CD4-positive, CD25-positive, alpha-beta regulatory T cell (primary cell): ENCODE results near the gene HOXC11. TPM values are rescaled to one million over a fixed set of nuclear protein-coding genes. Genes with fewer than 3 reads are reported as not detected.

Source experiments
- ATAC-seq, 2 donors: fragments of 150-1000 bp; cut with Tn5 transposase; one replicate each; pipeline ENCODE4 v1.10.0; 2021; ENCODE audit warnings: low read depth in 2 of 2, moderate number of reproducible peaks in 2 of 2, moderate library complexity in 1 of 2
- DNase-seq, 3 donors: peaks; one replicate each; pipeline versions ENCODE4 v3.0.0 to v3.0.0-alpha.2; 2012 to 2022; ENCODE audit warnings: mixed read lengths in 1 of 3
- H3K27ac ChIP-seq: one replicate; pipeline ENCODE4 v1.7.0; 2013; ENCODE audit warnings: mild to moderate bottlenecking, low read length; ENCODE audit not compliant: insufficient read depth, poor library complexity, severe bottlenecking
- H3K27me3 ChIP-seq: one replicate; pipeline ENCODE4 v1.7.0; 2013; ENCODE audit warnings: low read length; ENCODE audit not compliant: control insufficient read depth, insufficient read depth
- H3K36me3 ChIP-seq: one replicate; pipeline ENCODE4 v1.7.0; 2013; ENCODE audit warnings: mild to moderate bottlenecking, low read length, moderate library complexity; ENCODE audit not compliant: control insufficient read depth, insufficient read depth
- H3K4me1 ChIP-seq: 2 replicates; pipeline ENCODE4 v1.7.0; 2013; ENCODE audit warnings: mild to moderate bottlenecking, low read length; ENCODE audit not compliant: insufficient read depth, control insufficient read depth, poor library complexity, severe bottlenecking
- H3K4me3 ChIP-seq: one replicate; pipeline ENCODE4 v1.7.0; 2013; ENCODE audit warnings: low read depth, mild to moderate bottlenecking, low read length, moderate library complexity
- H3K9me3 ChIP-seq, 2 experiments: 1 replicate in 1 of 2; 2 replicates in 1 of 2; pipeline ENCODE4 v1.7.0; 2013; ENCODE audit warnings: low read length in 2 of 2, mild to moderate bottlenecking in 1 of 2, moderate library complexity in 1 of 2; ENCODE audit not compliant: control insufficient read depth in 2 of 2
- H3K27ac Mint-ChIP-seq, 3 donors: one replicate each; pipeline ENCODE4 v1.8.0; 2020 to 2022; ENCODE audit warnings: mild to moderate bottlenecking in 3 of 3, mixed read lengths in 3 of 3, moderate library complexity in 2 of 3
- H3K27me3 Mint-ChIP-seq: one replicate; pipeline ENCODE4 v1.8.0; 2022; ENCODE audit warnings: mild to moderate bottlenecking, mixed read lengths
- H3K36me3 Mint-ChIP-seq: one replicate; pipeline ENCODE4 v1.8.0; 2020; ENCODE audit warnings: mixed read lengths
- H3K4me1 Mint-ChIP-seq, 4 donors: one replicate each; pipeline ENCODE4 v1.8.0; 2020 to 2022; ENCODE audit warnings: mixed read lengths in 4 of 4, mild to moderate bottlenecking in 1 of 4
- H3K4me3 Mint-ChIP-seq, 4 donors: one replicate each; pipeline ENCODE4 v1.8.0; 2020 to 2022; ENCODE audit warnings: mild to moderate bottlenecking in 4 of 4, mixed read lengths in 4 of 4, moderate library complexity in 3 of 4
- H3K9me3 Mint-ChIP-seq, 7 donors: one replicate each; pipeline ENCODE4 v1.8.0; 2020 to 2022; ENCODE audit warnings: mixed read lengths in 7 of 7, mild to moderate bottlenecking in 3 of 7, moderate library complexity in 2 of 7
- polyA plus RNA-seq, 4 donors: library from polyadenylated mRNA; unstranded; fragments of 300-500 nt; fragmentation: Illumina TruSeq; gene quantifications; one replicate each; pipeline ENCODE4 v1.2.3, GENCODE V29; 2021
- total RNA-seq: library from RNA; stranded (reverse); gene quantifications from one replicate; pipeline ENCODE4 v1.2.3, GENCODE V29; 2022

HOXC11 gene
- total and polyA plus RNA-seq, 5 donors from 2014 or later, result not detected

DNA sequence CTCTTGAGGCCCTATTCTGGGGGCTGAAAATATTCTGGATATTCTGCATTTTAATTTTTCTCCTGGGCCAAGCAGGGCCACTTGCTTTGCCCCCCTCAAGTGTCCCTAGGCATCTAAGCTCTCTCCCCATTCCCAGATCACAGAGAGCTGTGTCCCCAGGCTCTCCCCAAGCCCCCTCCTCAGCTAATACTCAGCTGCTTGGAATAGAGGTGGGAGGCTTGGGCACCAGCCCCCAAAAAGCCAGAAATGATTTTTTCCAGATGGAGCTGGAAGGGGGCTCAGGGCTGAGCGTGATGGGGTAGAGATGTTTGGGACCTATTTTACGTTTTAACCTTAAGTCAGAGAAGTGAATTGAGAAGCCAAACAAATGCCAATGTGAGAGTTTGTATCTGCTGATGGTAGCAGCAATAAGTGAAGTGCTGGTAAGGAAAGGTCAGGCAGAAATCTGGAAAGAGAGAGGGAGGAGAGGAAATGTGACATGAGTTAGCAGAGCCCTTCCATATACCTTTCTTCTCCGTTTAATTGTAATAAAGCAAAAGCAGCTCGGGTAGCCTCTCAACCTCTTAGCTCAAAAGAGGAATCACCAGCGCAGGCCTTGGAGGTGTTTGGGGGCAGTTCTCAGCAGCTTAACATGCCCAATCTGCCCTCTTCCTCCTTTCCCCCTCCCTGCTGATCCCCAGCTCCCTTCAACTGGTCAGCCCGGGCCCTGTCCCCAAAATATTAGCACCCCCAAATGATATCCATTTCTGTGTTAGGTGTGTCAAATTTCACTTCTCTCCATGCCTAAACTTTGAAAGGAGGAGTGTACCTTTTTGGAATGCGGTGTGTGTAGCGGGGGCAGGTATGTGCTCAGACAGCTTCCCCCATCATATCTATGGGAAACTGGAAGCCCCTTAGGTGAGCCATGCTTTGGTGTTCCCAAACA is 50.3 kb downstream of the HOXC11 start:
- no peaks in the 10 kb centered on the region for H3K36me3 Mint-ChIP-seq
- ATAC-seq (no peak), DNase-seq (no peak)
- Histone ChIP-seq H3K27ac (no peak overlapping the region), H3K27me3 (peaks cover 48% of the 10 kb centered on the region), H3K9me3 (no peaks in the 10 kb centered on the region), H3K4me3 (no peak overlapping the region), H3K4me1 (peaks cover 6% of the 10 kb centered on the region), H3K36me3 (no peaks in the 10 kb centered on the region)
- H3K27ac Mint-ChIP-seq, result no peak overlapping the region
- H3K9me3 Mint-ChIP-seq, result peaks cover 0 to 3% (median 0%) of the 10 kb centered on the region in 7 donors
- H3K4me1 Mint-ChIP-seq, result peaks cover 0 to 16% (median 11%) of the 10 kb centered on the region in 4 donors
- no peak overlapping the region for H3K4me3 Mint-ChIP-seq
- H3K27me3 Mint-ChIP-seq, result peaks cover 93% of the 10 kb centered on the region

GRCh38 chr12:54024127-54024526 is 51.2 kb downstream of the HOXC11 start:
- no peaks in the 10 kb centered on the region for H3K36me3 Mint-ChIP-seq
- peaks cover 0 to 3% (median 0%) of the 10 kb centered on the region in 7 donors for H3K9me3 Mint-ChIP-seq
- Histone ChIP-seq H3K27me3 (peaks cover 48% of the 10 kb centered on the region), H3K4me3 (no peak overlapping the region), H3K9me3 (no peaks in the 10 kb centered on the region), H3K4me1 (peaks cover 4% of the 10 kb centered on the region), H3K27ac (no peak overlapping the region), H3K36me3 (no peaks in the 10 kb centered on the region)
- no peak overlapping the region for H3K27ac Mint-ChIP-seq
- peaks cover 0 to 16% (median 12%) of the 10 kb centered on the region in 4 donors for H3K4me1 Mint-ChIP-seq
- H3K4me3 Mint-ChIP-seq, result no peak overlapping the region
- no peak for DNase-seq
- peaks cover 97% of the 10 kb centered on the region for H3K27me3 Mint-ChIP-seq
- no peak for ATAC-seq

GRCh38 chr12:54024581-54025305 is 51.8 kb downstream of the HOXC11 start:
- DNase-seq, result no peak
- H3K4me3 Mint-ChIP-seq, result no peak overlapping the region
- Histone ChIP-seq H3K4me1 (peaks cover 4% of the 10 kb centered on the region), H3K27ac (no peak overlapping the region), H3K36me3 (no peaks in the 10 kb centered on the region), H3K27me3 (peaks cover 50% of the 10 kb centered on the region), H3K4me3 (no peak overlapping the region), H3K9me3 (no peaks in the 10 kb centered on the region)
- peaks cover 0 to 19% (median 12%) of the 10 kb centered on the region in 4 donors for H3K4me1 Mint-ChIP-seq
- H3K27ac Mint-ChIP-seq, result no peak overlapping the region
- H3K27me3 Mint-ChIP-seq, result peaks cover 97% of the 10 kb centered on the region
- no peak for ATAC-seq
- peaks cover 0 to 3% (median 0%) of the 10 kb centered on the region in 7 donors for H3K9me3 Mint-ChIP-seq
- no peaks in the 10 kb centered on the region for H3K36me3 Mint-ChIP-seq

DNA sequence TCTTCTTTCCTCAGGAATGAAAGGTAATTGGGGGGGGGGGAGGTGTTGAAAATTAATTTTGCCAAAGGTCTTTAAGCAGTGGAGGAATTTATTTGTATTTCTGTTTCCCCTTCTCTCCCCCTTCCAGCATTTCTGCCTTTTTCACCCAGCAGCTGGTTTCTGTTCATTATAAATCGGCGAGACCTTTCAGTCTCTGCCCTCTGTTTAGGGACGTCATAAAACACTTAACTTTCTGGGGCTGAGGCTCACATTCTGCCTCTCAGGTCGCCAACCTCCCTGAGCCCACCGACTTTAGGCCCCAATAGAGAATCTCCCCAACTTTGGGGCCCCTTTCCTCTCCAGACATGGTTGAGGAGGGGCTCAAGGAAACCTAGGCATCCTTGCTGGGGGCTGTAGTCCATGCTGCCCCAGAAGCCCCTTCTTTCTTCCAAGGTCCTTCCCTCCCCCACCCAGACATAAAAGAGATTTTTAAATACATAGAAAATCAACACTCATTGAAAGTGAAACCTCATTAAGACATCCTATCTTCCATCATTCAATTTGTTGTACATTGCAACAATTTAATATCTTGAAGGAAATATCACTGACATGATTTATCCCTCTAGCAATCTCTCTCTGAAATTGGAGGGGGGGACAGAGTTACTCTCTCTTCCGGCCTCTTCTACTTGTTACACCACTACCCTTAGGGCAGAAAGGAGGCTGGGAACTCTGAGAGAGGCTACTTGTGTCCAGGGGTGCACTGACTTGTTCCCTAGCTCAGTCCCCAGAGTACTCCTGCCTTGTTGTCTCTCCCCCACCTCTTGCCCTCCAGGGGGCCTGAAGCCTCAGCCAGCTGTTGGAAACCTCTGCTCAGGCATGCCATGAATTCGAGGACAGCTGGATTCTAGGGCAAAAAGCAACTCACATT is 52.8 kb downstream of the HOXC11 start:
- Mint-ChIP-seq H3K27me3 (peaks cover 97% of the 10 kb centered on the region), H3K9me3 (peaks cover 0 to 3% (median 0%) of the 10 kb centered on the region in 7 donors), H3K4me1 (peaks cover 0 to 19% (median 10%) of the 10 kb centered on the region in 4 donors), H3K27ac (no peak overlapping the region), H3K36me3 (no peaks in the 10 kb centered on the region), H3K4me3 (no peak overlapping the region)
- DNase-seq (no peak), ATAC-seq (no peak)
- H3K9me3 ChIP-seq, result no peaks in the 10 kb centered on the region
- H3K4me1 ChIP-seq, result peaks cover 6% of the 10 kb centered on the region
- H3K27ac ChIP-seq, result no peak overlapping the region
- H3K4me3 ChIP-seq, result no peak overlapping the region
- no peaks in the 10 kb centered on the region for H3K36me3 ChIP-seq
- peaks cover 44% of the 10 kb centered on the region for H3K27me3 ChIP-seq

DNA sequence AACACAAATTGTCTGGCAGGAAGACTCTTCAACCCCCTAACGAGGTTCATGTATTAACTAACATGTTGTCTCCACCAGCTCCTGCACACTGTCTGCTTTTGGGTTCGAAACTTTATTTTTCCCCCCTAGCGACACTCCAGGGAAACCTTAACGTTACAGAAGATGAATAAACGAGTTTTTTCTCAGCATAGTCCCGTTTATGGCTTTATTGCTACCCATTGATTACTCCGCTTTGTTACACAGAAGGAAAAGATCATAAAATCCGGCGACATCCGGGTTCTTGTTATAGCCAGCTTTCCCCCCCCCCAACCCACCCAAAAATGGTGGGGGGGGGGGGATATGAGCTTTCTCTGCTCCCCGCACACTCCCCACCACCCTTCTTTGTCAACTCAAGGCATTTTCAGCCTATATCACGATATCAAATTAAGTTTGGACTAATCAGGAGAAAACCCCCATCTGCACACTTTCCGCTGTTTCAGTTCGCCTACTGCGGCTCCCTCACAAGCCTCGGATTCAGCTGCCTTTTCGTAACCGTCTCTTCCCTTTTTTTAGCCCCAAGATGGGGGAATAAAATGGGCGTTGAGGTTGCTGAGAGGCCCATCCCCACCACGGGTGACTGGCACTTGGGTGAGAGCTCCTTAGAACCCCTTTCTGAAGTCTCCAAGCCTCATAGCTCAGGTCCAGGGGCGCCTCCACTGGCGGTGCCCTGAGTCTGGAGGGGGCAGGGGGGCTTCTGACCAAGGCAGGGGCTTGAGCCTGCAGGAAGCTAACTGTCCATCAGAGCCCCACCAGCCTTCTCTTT is 53.9 kb downstream of the HOXC11 start:
- Histone ChIP-seq H3K27me3 (peaks cover 43% of the 10 kb centered on the region), H3K9me3 (no peaks in the 10 kb centered on the region), H3K4me3 (no peak overlapping the region), H3K36me3 (no peaks in the 10 kb centered on the region), H3K27ac (no peak overlapping the region), H3K4me1 (peaks cover 11% of the 10 kb centered on the region)
- Mint-ChIP-seq H3K4me1 (peaks cover 0 to 20% (median 10%) of the 10 kb centered on the region in 4 donors), H3K36me3 (no peaks in the 10 kb centered on the region), H3K4me3 (no peak overlapping the region), H3K9me3 (peaks cover 0 to 3% (median 0%) of the 10 kb centered on the region in 7 donors), H3K27me3 (peaks cover 97% of the 10 kb centered on the region), H3K27ac (no peak overlapping the region)
- no peak for DNase-seq
- no peak for ATAC-seq
